Adipocyte (in vitro differentiated cells): Measurements from ENCODE around the gene ANKRD61.

Experiments
- DNase-seq: peaks from one replicate; pipeline ENCODE4 v3.0.0-alpha.2; 2015; ENCODE audit warnings: low read depth
- H3K27me3 ChIP-seq: replicated peaks from 2 replicates; pipeline ENCODE4 v1.7.0; 2013; ENCODE audit warnings: mild to moderate bottlenecking, low read length, moderate library complexity; ENCODE audit not compliant: control insufficient read depth, insufficient read depth
- H3K36me3 ChIP-seq: 2 replicates; pipeline ENCODE4 v1.7.0; 2013; ENCODE audit warnings: low read length, mild to moderate bottlenecking, moderate library complexity; ENCODE audit not compliant: control insufficient read depth, insufficient read depth, severe bottlenecking
- H3K4me1 ChIP-seq: 2 replicates; pipeline ENCODE4 v1.7.0; 2013; ENCODE audit warnings: mild to moderate bottlenecking, low read length, moderate library complexity; ENCODE audit not compliant: control insufficient read depth, insufficient read depth
- H3K4me3 ChIP-seq: 2 replicates; pipeline ENCODE4 v1.7.0; 2013; ENCODE audit warnings: mild to moderate bottlenecking, low read length, moderate library complexity
- H3K9ac ChIP-seq: 2 replicates; pipeline ENCODE4 v1.7.0; 2013; ENCODE audit warnings: mild to moderate bottlenecking, low read length, moderate library complexity
- H3K9me3 ChIP-seq: 2 replicates; pipeline ENCODE4 v1.7.0; 2013; ENCODE audit warnings: mild to moderate bottlenecking, low read length, moderate library complexity; ENCODE audit not compliant: control insufficient read depth

ANKRD61 gene

GRCh38 chr7:6016653-6016966, 14.6 kb upstream of the ANKRD61 start:
- H3K36me3 ChIP-seq = peaks cover 64% of the 10 kb centered on the region
- peak overlapping the region; percentile 26 for H3K4me3 ChIP-seq
- H3K4me1 ChIP-seq = peaks cover 34% of the 10 kb centered on the region
- no peaks in the 10 kb centered on the region for H3K9me3 ChIP-seq
- no peaks in the 10 kb centered on the region for H3K27me3 ChIP-seq
- peak overlapping the region; percentile 84 for H3K9ac ChIP-seq
- no peak for DNase-seq

GRCh38 chr7:6020371-6021286, 10.5 kb upstream of the ANKRD61 start:
- H3K36me3 ChIP-seq = peaks cover 88% of the 10 kb centered on the region

GRCh38 chr7:6022707-6023106, 8.5 kb upstream of the ANKRD61 start:
- Histone ChIP-seq H3K9ac (no peak overlapping the region), H3K9me3 (no peaks in the 10 kb centered on the region), H3K4me3 (no peak overlapping the region), H3K36me3 (peaks cover 97% of the 10 kb centered on the region), H3K27me3 (no peaks in the 10 kb centered on the region), H3K4me1 (no peaks in the 10 kb centered on the region)
- no peak for DNase-seq

More at GRCh38 chr7:6020371-6021286, 10.5 kb upstream of the ANKRD61 start:
- no peaks in the 10 kb centered on the region for H3K9me3 ChIP-seq
- H3K4me3 ChIP-seq = no peak overlapping the region
- no peaks in the 10 kb centered on the region for H3K27me3 ChIP-seq
- no peak for DNase-seq
- H3K4me1 ChIP-seq = peaks cover 12% of the 10 kb centered on the region
- no peak overlapping the region for H3K9ac ChIP-seq

DNA sequence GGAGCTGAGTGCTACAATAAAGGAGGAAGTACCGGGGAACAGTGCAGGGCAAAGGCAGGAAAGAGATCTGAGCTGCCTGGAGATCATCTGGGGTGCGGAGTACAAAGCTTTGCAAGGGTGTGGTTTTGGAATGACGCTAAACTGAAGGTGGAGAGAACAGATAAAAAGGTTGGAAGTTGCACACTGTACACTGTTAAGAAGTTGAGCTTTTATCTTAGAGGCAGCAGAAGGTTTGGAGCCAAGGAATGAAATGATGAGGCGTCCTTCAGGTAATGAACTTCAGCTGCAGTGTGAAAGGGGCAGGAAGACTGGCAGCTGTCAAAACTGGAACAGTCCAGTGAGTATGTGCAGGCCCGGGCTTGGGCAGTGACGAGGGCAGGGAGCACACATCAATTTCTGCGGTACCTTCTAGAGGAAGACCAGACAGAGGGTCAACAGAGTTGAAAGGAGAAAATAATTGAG, 7.2 kb upstream of the ANKRD61 start:
- no peak overlapping the region for H3K9ac ChIP-seq
- no peaks in the 10 kb centered on the region for H3K4me1 ChIP-seq
- H3K4me3 ChIP-seq = no peak overlapping the region
- H3K9me3 ChIP-seq = no peaks in the 10 kb centered on the region
- peaks cover 99% of the 10 kb centered on the region for H3K36me3 ChIP-seq
- no peaks in the 10 kb centered on the region for H3K27me3 ChIP-seq
- no peak for DNase-seq

GRCh38 chr7:6026011-6026819, 5.0 kb upstream of the ANKRD61 start:
- H3K9me3 ChIP-seq = no peaks in the 10 kb centered on the region
- H3K4me3 ChIP-seq = no peak overlapping the region
- DNase-seq = no peak
- no peaks in the 10 kb centered on the region for H3K27me3 ChIP-seq
- H3K9ac ChIP-seq = no peak overlapping the region
- H3K4me1 ChIP-seq = no peaks in the 10 kb centered on the region
- peaks cover 87% of the 10 kb centered on the region for H3K36me3 ChIP-seq

DNA sequence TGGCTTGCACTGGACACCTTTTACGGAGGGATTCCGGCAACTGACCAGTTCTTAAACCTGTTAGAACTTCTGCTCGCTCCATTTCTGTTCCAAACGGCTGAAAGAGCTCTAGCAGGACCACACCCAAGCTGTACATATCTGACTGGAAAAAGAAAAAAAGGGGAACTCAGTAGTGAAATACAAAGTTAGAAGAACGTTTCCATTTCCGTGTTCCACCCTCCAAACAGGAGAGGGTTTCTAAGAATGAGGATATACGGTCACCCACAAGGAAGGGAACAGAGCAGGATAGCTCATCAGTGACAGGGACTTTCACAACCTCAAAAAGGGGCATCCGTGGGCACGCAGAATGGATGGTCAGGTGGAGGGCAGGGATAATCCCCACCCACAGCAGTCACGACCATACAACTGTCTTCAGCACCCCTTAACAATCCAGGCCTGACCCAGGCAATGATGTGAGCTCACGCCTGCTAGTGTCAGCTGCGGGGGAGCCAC, 4.3 kb upstream of the ANKRD61 start:
- no peaks in the 10 kb centered on the region for H3K9me3 ChIP-seq
- H3K36me3 ChIP-seq = peaks cover 86% of the 10 kb centered on the region
- no peaks in the 10 kb centered on the region for H3K4me1 ChIP-seq
- no peak overlapping the region for H3K9ac ChIP-seq
- no peak overlapping the region for H3K4me3 ChIP-seq
- no peaks in the 10 kb centered on the region for H3K27me3 ChIP-seq
- no peak for DNase-seq

- Histone ChIP-seq H3K27me3 (no peaks in the 10 kb centered on the region), H3K9ac (no peak overlapping the region), H3K36me3 (peaks cover 84% of the 10 kb centered on the region), H3K4me3 (no peak overlapping the region), H3K4me1 (no peaks in the 10 kb centered on the region), H3K9me3 (no peaks in the 10 kb centered on the region)
- no peak for DNase-seq
These were observed 3.3 kb upstream of the ANKRD61 start for GRCh38 chr7:6027806-6028365.

DNA sequence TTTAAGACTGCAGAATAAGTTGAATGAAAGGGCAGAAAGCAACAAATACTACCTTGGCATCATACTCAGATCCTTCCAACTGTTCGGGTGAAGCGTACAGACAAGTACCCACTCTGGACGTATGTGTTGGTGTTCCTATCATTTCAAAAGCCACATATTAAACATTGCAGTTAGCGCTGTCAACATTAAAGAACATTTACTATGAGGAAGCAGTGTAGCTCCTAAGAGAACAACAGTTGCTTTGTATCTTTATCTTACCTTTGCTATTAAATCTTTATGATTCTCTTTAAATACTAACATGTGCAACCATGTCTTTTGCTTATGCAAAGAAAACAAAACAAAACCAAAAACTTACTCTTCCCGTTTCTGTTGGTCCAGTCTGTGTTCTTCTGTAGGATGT, 2.6 kb upstream of the ANKRD61 start:
- H3K9me3 ChIP-seq = no peaks in the 10 kb centered on the region
- no peaks in the 10 kb centered on the region for H3K4me1 ChIP-seq
- H3K9ac ChIP-seq = no peak overlapping the region
- DNase-seq = no peak
- H3K36me3 ChIP-seq = peaks cover 83% of the 10 kb centered on the region
- no peaks in the 10 kb centered on the region for H3K27me3 ChIP-seq
- H3K4me3 ChIP-seq = no peak overlapping the region

DNA sequence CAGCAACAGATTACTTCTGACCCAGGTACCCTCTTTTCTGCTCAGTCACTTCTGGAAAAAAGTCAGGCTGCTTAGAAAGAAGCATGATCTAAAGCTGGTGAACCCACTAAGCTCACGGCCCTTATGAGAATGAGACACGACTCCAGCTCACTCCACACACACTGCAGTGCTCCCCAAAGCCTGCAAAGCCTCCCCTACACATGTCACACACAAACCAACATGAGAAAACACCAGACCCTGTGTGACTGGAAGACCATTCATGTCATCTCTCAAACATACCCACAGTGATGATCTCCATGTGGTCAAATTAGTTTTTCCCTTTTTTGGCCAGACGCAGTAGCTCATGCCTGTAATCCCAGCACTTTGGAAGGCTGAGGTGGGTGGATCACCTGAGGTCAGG, 391 bp downstream of the ANKRD61 start:
- Histone ChIP-seq H3K36me3 (peaks cover 82% of the 10 kb centered on the region), H3K4me3 (no peak overlapping the region), H3K4me1 (no peaks in the 10 kb centered on the region), H3K9ac (no peak overlapping the region), H3K9me3 (no peaks in the 10 kb centered on the region), H3K27me3 (no peaks in the 10 kb centered on the region)
- no peak for DNase-seq

- H3K27me3 ChIP-seq = no peaks in the 10 kb centered on the region
- no peak for DNase-seq
- no peaks in the 10 kb centered on the region for H3K9me3 ChIP-seq
- H3K4me1 ChIP-seq = no peaks in the 10 kb centered on the region
- no peak overlapping the region for H3K9ac ChIP-seq
- peaks cover 82% of the 10 kb centered on the region for H3K36me3 ChIP-seq
- no peak overlapping the region for H3K4me3 ChIP-seq
These were observed 991 bp downstream of the ANKRD61 start for GRCh38 chr7:6032167-6032566.

- Histone ChIP-seq H3K9me3 (no peaks in the 10 kb centered on the region), H3K9ac (no peak overlapping the region), H3K4me1 (no peaks in the 10 kb centered on the region), H3K27me3 (no peaks in the 10 kb centered on the region), H3K36me3 (peaks cover 82% of the 10 kb centered on the region), H3K4me3 (no peak overlapping the region)
- DNase-seq = no peak
These were observed 1.5 kb downstream of the ANKRD61 start for GRCh38 chr7:6032641-6033040.
